ENCODE measurements around the gene GARIN5A. TPM values are rescaled to one million over a fixed set of nuclear protein-coding genes. Genes with fewer than 3 reads are reported as not detected.

Gene GARIN5A
- total and polyA plus RNA-seq, 2 experiments from 2014 or later, result 13.3 to 25.0 TPM

DNA sequence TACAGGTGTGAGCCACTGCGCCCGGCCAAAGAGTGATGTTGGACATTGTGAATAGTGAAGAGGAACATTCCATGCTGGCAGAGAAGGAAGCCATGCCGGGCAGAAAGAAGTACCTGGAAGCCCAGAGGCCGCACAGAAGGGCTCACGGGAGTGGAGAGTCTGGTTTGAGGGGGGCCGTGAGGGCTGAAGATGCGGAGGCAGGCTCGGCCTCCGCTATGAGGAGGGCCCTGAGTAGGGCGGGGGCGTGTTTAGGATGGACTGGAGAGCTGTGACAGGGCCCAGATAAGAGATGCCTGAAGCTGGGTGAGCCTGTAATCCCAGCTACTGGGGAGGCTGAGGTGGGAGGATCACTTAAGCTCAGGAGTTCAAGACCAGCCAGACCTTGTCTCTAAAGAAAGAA lies 32.7 kb upstream of the GARIN5A start:
- Mint-ChIP-seq H3K27ac (no peak overlapping the region), H3K4me1 (no peaks in the 10 kb centered on the region), H3K4me3 (no peak overlapping the region), H3K27me3 (ENCODE audit: insufficient read depth, low read depth, poor library complexity) (peaks cover 12% of the 10 kb centered on the region), H3K9me3 (peaks cover 95% of the 10 kb centered on the region), H3K36me3 (ENCODE audit: low read depth) (peaks cover 39% of the 10 kb centered on the region)
- Histone ChIP-seq H3K27me3 (ENCODE audit: insufficient read depth) (peaks cover 19% of the 10 kb centered on the region), H3K27ac (ENCODE audit: low read depth) (no peak overlapping the region), H3K79me2 (replicated peaks; ENCODE audit: insufficient read depth) (no peaks in the 10 kb centered on the region), H4K20me1 (replicated peaks; ENCODE audit: insufficient read depth) (no peaks in the 10 kb centered on the region; the same call in 1 of the 2 replicates), H2AFZ (no peak overlapping the region), H3K9me2 (ENCODE audit: insufficient read depth) (no peaks in the 10 kb centered on the region), H3K4me3 (no peak overlapping the region), H3F3A (replicated peaks; ENCODE audit: low read depth) (no peaks in the 10 kb centered on the region), H3K4me2 (no peak overlapping the region), H3K36me3 (ENCODE audit: insufficient read depth) (no peaks in the 10 kb centered on the region), H3K4me1 (ENCODE audit: insufficient read depth) (peaks cover 4% of the 10 kb centered on the region; the same call in 1 of the 2 replicates)
- ATAC-seq (no peak), DNase-seq (ENCODE audit: low spot score) (no peak)
- TF ChIP-seq ZNF462 (CRISPR knock-in tag; IDR thresholded peaks at IDR 0.05), result no peak
- no peak for TF ChIP-seq POLR2AphosphoS5 (IDR thresholded peaks at IDR 0.05; ENCODE audit: low read depth)
- no peak for TF ChIP-seq STAT1 (IDR thresholded peaks at IDR 0.05; ENCODE audit: unreplicated experiment)
- TF ChIP-seq REST (IDR thresholded peaks at IDR 0.05; ENCODE audit: unreplicated experiment), result no peak
- TF ChIP-seq EZH2phosphoT487 (IDR thresholded peaks at IDR 0.05; ENCODE audit: unreplicated experiment), result no peak
- no peak for TF ChIP-seq EZH2 (IDR thresholded peaks at IDR 0.05; ENCODE audit: low read depth, unreplicated experiment)
